ENCODE results near the gene SLC22A2.
A peak's percentile ranks its signal among the peaks of the same experiment; 100 is the strongest.

The SLC22A2 gene

GRCh38 chr6:160203522-160203921 is 55.1 kb downstream of the SLC22A2 start:
- no peak for DNase-seq

DNA sequence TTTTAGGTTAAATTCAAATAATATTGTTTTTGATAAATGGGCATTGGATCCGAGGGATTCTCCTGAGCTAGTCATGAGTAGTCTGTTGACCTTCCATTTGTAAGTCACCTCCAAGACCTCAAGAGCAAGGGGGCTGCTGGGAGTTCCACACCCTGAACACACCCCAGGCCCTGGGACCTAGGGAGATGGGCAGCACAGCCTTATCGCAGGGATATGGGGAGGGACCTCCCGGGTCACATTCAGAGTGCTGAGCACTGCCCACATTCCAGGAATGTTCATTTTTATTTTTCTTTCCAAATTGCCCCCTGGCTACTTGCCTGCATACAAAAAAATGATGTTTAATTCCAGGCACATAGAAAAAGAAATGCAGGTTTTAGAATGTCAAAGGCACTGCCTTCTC is 55.5 kb downstream of the SLC22A2 start:
- no peak for DNase-seq

GRCh38 chr6:160202411-160202810 is 56.2 kb downstream of the SLC22A2 start:
- DNase-seq = peak; percentile 35

DNA sequence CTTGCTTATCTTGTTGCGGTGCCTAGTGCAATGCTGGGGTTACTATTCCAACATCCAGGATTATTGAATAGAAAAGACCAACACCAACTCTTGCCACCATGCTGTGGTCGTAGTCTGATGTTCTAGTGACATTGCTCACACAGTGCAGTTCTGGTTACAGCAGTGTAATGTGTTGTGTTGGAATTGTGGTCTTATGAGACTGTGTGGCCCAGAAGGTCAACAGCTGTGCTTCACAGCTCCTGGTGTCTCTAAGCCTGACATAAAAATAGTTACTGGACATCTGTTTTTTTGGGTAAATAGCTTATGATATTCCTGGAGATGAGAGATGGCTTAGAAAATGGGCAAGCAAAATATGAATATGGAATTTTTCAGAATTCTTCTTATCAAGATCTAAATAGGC is 57.6 kb downstream of the SLC22A2 start:
- DNase-seq = no peak

- no peak for DNase-seq
Measured at GRCh38 chr6:160198606-160199211, 59.9 kb downstream of the SLC22A2 start.

- DNase-seq = no peak
Measured at GRCh38 chr6:160197662-160198061, 61.0 kb downstream of the SLC22A2 start.

DNA sequence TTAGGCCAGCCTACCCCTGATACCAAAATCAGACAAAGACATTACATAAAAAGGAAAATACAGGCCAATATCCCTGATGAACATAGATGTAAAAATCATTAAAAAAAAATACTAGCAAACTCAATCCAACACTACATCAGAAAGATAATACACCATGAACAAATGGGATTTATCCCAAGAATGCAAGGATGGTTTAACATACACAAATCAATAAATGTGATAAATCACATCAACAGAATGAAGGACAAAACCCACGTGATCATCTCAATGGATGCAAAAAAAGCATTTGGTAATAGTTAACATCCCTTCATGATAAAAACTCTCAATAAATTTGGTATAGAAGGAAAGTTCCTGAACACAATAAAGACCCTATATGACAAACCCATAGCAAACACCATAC is 63.8 kb downstream of the SLC22A2 start:
- DNase-seq = no peak

DNA sequence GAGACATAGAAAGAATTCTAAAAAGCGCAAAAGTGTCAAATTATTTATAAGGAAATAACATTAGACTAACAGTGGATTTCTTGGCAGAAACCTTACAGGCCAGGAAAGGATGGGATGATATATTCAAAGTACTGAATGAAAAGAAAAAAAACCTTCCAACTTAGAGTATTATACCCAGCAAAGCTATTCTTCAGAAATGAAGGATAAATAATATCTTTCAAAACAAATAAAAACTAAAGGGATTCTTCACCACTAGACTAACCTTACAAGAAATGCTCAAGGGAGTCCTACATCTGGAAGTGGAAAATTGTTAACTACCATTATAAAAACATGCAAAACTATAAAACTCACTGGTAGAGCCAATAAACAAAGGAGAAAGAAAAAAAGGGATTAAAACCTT is 65.8 kb downstream of the SLC22A2 start:
- DNase-seq = no peak

GRCh38 chr6:160190973-160191372 is 67.6 kb downstream of the SLC22A2 start:
- DNase-seq = no peak

- no peak for DNase-seq
Measured at GRCh38 chr6:160190081-160190480, 68.5 kb downstream of the SLC22A2 start.

- no peak for DNase-seq
Measured at GRCh38 chr6:160188773-160189172, 69.8 kb downstream of the SLC22A2 start.

DNA sequence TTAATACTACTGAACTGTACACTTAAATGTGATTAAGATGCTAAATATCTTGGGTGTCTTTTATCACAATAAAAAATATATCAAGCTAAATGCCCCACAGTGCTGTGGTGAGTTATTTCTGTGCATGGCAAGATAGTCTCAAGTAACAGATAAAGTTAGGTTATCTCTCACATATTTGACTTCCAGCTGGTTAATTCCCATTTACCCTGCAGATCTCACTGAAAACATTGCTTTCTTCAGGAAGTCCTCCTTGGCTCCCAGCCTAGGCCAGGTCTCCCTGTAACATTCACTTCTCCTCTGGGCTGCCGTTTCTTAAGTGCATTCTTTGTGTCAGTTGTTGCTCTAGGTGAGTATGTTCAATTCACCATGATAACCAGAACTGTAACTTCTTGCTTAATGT is 77.9 kb downstream of the SLC22A2 start:
- no peak for DNase-seq

DNA sequence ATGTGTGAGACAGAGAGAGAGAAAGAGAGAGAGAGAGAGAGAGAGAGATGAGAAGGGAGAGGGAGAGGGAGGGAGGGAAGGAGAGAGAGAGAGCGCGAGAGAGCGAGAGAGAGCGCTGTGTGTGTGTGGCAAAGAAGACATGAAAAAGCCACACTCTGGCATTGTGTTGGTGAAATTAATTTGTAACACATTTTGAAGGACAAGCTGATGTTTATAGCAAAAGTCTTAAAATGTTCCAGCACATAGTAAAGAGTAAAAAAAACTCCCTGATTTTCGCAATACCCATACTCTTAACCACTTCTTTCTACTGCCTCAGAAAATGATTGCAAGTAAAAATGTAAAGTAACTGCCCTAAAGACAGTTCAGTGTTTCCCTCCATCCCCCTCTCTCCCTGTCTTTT is 80.3 kb downstream of the SLC22A2 start:
- DNase-seq = no peak

GRCh38 chr6:160177220-160177619 is 81.4 kb downstream of the SLC22A2 start:
- no peak for DNase-seq

GRCh38 chr6:160174681-160175080 is 83.9 kb downstream of the SLC22A2 start:
- DNase-seq = no peak

DNA sequence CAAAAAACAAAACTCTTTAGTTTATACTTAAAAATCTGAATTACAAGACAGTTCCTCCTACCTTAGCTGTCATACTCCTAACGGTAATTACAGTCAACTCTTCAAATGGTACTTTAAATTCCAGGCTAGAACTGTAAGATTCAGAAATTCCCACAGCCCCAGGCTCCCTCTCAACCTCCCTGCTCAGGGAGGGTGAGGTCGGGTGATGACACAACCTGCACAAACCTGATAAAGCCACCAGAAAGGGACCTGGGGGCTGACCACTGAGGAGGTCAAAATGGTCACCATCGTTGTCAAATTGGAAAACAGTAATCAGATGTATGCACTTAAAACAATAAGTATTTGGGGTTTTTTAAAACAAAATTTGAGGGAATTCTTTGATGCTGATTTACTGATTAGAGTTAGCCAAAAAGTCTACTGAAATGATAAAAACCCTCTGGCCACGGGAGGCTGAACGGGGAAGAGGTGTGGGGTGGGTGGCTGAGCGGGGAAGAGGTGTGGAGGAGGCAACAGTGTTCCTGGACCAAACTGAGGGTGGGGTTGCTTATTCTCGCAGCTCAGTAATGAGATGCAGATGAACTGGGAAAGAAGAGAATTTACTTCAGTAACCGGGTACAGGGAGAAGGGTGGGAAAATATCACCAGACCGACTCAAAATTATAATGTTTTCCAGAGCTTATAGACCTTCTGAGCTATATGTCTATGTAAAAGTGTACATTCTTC is 84.7 kb downstream of the SLC22A2 start:
- no peak for DNase-seq

DNA sequence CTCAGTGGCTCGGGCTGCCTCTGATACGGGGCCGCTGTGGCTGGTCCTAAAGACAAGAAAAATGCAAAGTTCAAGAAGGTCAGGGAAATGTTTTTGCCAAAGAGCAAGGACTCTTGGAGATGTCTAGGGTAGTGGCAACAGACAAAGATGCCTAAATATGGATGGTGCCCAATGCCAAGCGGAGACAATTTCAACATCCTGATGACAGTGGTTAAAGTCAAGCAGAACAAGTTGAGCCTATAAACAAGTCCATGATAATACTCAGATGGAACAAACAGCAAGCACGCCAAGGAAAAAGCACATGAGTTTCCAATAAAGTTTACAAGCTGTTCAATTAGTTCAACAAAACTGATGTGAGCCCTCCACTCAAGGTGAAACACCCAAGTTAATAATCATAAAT is 85.9 kb downstream of the SLC22A2 start:
- DNase-seq = no peak

GRCh38 chr6:160170018-160170680 is 88.5 kb downstream of the SLC22A2 start:
- no peak for DNase-seq

- no peak for DNase-seq
Measured at GRCh38 chr6:160167604-160168399, 90.8 kb downstream of the SLC22A2 start.

Data from fibroblast of skin of right quadriceps (primary cell).